H9 (cell line): ENCODE data around the gene FBXL7. TPM values are rescaled to one million over a fixed set of nuclear protein-coding genes. Genes with fewer than 3 reads are reported as not detected.

Experiments used
- DNase-seq: peaks from one replicate; pipeline ENCODE4 v3.0.0-alpha.2; 2017
- H2AFZ ChIP-seq: one replicate; pipeline ENCODE4 v1.6.1; 2013; ENCODE audit warnings: mild to moderate bottlenecking, low read length, control low read depth, moderate library complexity
- H2AK5ac ChIP-seq: 2 replicates; pipeline ENCODE4 v1.6.1; 2013; ENCODE audit warnings: low read length, control low read depth, mixed read lengths; ENCODE audit not compliant: insufficient read length
- H2BK120ac ChIP-seq: one replicate; pipeline ENCODE4 v1.6.1; 2013; ENCODE audit warnings: low read depth, mild to moderate bottlenecking, low read length, control low read depth, inconsistent platforms; ENCODE audit not compliant: poor library complexity, severe bottlenecking
- H2BK12ac ChIP-seq: 2 replicates; pipeline ENCODE4 v1.6.1; 2013; ENCODE audit warnings: low read length, control low read depth, mixed read lengths, low read depth; ENCODE audit not compliant: insufficient read length
- H2BK15ac ChIP-seq: 2 replicates; pipeline ENCODE4 v1.6.1; 2013; ENCODE audit warnings: low read depth, low read length, control low read depth
- H2BK20ac ChIP-seq: one replicate; pipeline ENCODE4 v1.6.1; 2013; ENCODE audit warnings: low read depth, mild to moderate bottlenecking, low read length, control low read depth, inconsistent platforms; ENCODE audit not compliant: poor library complexity, severe bottlenecking
- H2BK5ac ChIP-seq: 2 replicates; pipeline ENCODE4 v1.6.1; 2013; ENCODE audit warnings: low read length, control low read depth, mixed read lengths; ENCODE audit not compliant: insufficient read length
- H3K14ac ChIP-seq: 2 replicates; pipeline ENCODE4 v1.6.1; 2013; ENCODE audit warnings: low read length, control low read depth; ENCODE audit not compliant: insufficient read depth
- H3K18ac ChIP-seq: 2 replicates; pipeline ENCODE4 v1.6.1; 2013; ENCODE audit warnings: low read depth, mild to moderate bottlenecking, mixed read lengths, low read length, control low read depth; ENCODE audit not compliant: insufficient read length
- H3K23ac ChIP-seq: 2 replicates; pipeline ENCODE4 v1.6.1; 2013; ENCODE audit warnings: low read length, control low read depth, mixed read lengths, low read depth; ENCODE audit not compliant: insufficient read length
- H3K23me2 ChIP-seq: 2 replicates; pipeline ENCODE4 v1.6.1; 2013; ENCODE audit warnings: low read depth, mild to moderate bottlenecking, mixed read lengths, low read length, control low read depth; ENCODE audit not compliant: insufficient read length, poor library complexity, severe bottlenecking
- H3K27ac ChIP-seq: 2 replicates; pipeline ENCODE4 v1.5.1; 2013; ENCODE audit warnings: low read length, control low read depth, mixed read lengths, low read depth; ENCODE audit not compliant: insufficient read length
- H3K27me3 ChIP-seq: 2 replicates; pipeline ENCODE4 v1.6.1; 2013; ENCODE audit warnings: low read length, control low read depth, inconsistent platforms; ENCODE audit not compliant: insufficient read depth
- H3K4ac ChIP-seq: 2 replicates; pipeline ENCODE4 v1.6.1; 2013; ENCODE audit warnings: low read depth, mild to moderate bottlenecking, control low read depth, inconsistent platforms, low read length, moderate library complexity
- H3K4me1 ChIP-seq: 2 replicates; pipeline ENCODE4 v1.6.1; 2013; ENCODE audit warnings: low read length, control low read depth, inconsistent platforms; ENCODE audit not compliant: insufficient read depth
- H3K4me2 ChIP-seq: 2 replicates; pipeline ENCODE4 v1.6.1; 2013; ENCODE audit warnings: low read length, control low read depth, mixed read lengths; ENCODE audit not compliant: insufficient read length, insufficient read depth
- H3K56ac ChIP-seq: 2 replicates; pipeline ENCODE4 v1.6.1; 2013; ENCODE audit warnings: low read depth, mild to moderate bottlenecking, mixed read lengths, low read length, control low read depth; ENCODE audit not compliant: insufficient read length
- H3K79me1 ChIP-seq: 2 replicates; pipeline ENCODE4 v1.6.1; 2013; ENCODE audit warnings: low read depth, mild to moderate bottlenecking, moderate library complexity, low read length, control low read depth, inconsistent platforms; ENCODE audit not compliant: insufficient read depth, poor library complexity, severe bottlenecking
- H3K79me2 ChIP-seq: 2 replicates; pipeline ENCODE4 v1.6.1; 2013; ENCODE audit warnings: low read length, control low read depth, inconsistent platforms; ENCODE audit not compliant: insufficient read depth
- H3K9ac ChIP-seq: 2 replicates; pipeline ENCODE4 v1.6.1; 2013; ENCODE audit warnings: low read length, control low read depth, mixed read lengths; ENCODE audit not compliant: insufficient read length; ENCODE audit errors: extremely low read depth
- H3K9me3 ChIP-seq: one replicate; pipeline ENCODE4 v1.6.1; 2013; ENCODE audit warnings: low read depth, low read length, inconsistent platforms; ENCODE audit not compliant: control insufficient read depth
- H3T11ph ChIP-seq: one replicate; pipeline ENCODE4 v1.6.1; 2013; ENCODE audit warnings: mild to moderate bottlenecking, low read length, control low read depth, inconsistent platforms
- H4K20me1 ChIP-seq: one replicate; pipeline ENCODE4 v1.6.1; 2013; ENCODE audit not compliant: control insufficient read depth, insufficient read length, insufficient read depth
- H4K5ac ChIP-seq: 2 replicates; pipeline ENCODE4 v1.6.1; 2013; ENCODE audit warnings: low read depth, mild to moderate bottlenecking, mixed read lengths, low read length, control low read depth; ENCODE audit not compliant: insufficient read length
- H4K8ac ChIP-seq: replicated peaks from 2 replicates; pipeline ENCODE4 v1.6.1; 2013; ENCODE audit warnings: low read length, control low read depth, mixed read lengths, low read depth; ENCODE audit not compliant: insufficient read length
- H4K91ac ChIP-seq: 2 replicates; pipeline ENCODE4 v1.6.1; 2013; ENCODE audit warnings: low read depth, mild to moderate bottlenecking, moderate library complexity, mixed read lengths, low read length, control low read depth; ENCODE audit not compliant: insufficient read length
- H3K27ac Mint-ChIP-seq, 3 experiments: 2 replicates in 2 of 3; 3 replicates in 1 of 3; pipeline ENCODE4 v1.8.0; 2020 to 2021; ENCODE audit warnings: mixed read lengths in 3 of 3, mild to moderate bottlenecking in 1 of 3, moderate library complexity in 1 of 3
- H3K27me3 Mint-ChIP-seq: 2 replicates; pipeline ENCODE4 v1.8.0; 2021; ENCODE audit warnings: low read depth, mild to moderate bottlenecking, moderate library complexity, mixed read lengths
- H3K36me3 Mint-ChIP-seq, 3 experiments: 2 replicates in 2 of 3; 3 replicates in 1 of 3; pipeline ENCODE4 v1.8.0; 2020 to 2021; ENCODE audit warnings: low read depth in 3 of 3, mixed read lengths in 3 of 3; ENCODE audit not compliant: insufficient read depth in 1 of 3
- H3K4me1 Mint-ChIP-seq, 2 experiments: 2 replicates each; pipeline ENCODE4 v1.8.0; 2020; ENCODE audit warnings: mixed read lengths in 2 of 2
- H3K4me3 Mint-ChIP-seq, 2 experiments: 2 replicates in 1 of 2; 3 replicates in 1 of 2; pipeline ENCODE4 v1.8.0; 2020 to 2021; ENCODE audit warnings: mild to moderate bottlenecking in 2 of 2, mixed read lengths in 2 of 2, moderate library complexity in 1 of 2
- H3K9me3 Mint-ChIP-seq, 2 experiments: 2 replicates in 1 of 2; 3 replicates in 1 of 2; pipeline ENCODE4 v1.8.0; 2020; ENCODE audit warnings: mild to moderate bottlenecking in 2 of 2, mixed read lengths in 2 of 2, moderate library complexity in 1 of 2
- CTCF ChIP-seq: fragments of 200-600 bp; sonication (generic); conservative IDR thresholded peaks from 3 replicates; pipeline ENCODE4 v1.8.0; 2021; ENCODE audit warnings: antibody characterized with exemption, mild to moderate bottlenecking
- WGBS: extraction: QIAGEN DNeasy Blood & Tissue Kit; methylation state at CpG from one replicate; pipeline ENCODE4 v1.1.7; 2013; ENCODE audit warnings: missing lambda C conversion rate, low lambda C conversion rate, mixed read lengths; ENCODE audit not compliant: insufficient read length; ENCODE audit errors: extremely low coverage; 5-methylcytosine and 5-hydroxymethylcytosine counted together
- total RNA-seq: library from RNA; stranded (reverse); gene quantifications from 2 replicates; pipeline ENCODE4 v1.2.1, GENCODE V29; 2021

FBXL7 gene
- total RNA-seq, 1 experiment from 2014 or later = 14.6 TPM

- H3K9ac ChIP-seq = no peak overlapping the region
- H2BK20ac ChIP-seq = no peak overlapping the region
- DNase-seq = no peak
- WGBS = no CpG with 5 or more reads among the region's 1 CpG
- no peak overlapping the region for H3K56ac ChIP-seq
- H2AK5ac ChIP-seq = no peak overlapping the region
- no peaks in the 10 kb centered on the region for H3K4me1 ChIP-seq
- H3K27me3 ChIP-seq = no peaks in the 10 kb centered on the region
- no peak overlapping the region for H3K14ac ChIP-seq
- no peaks in the 10 kb centered on the region for H3K23me2 ChIP-seq
- no peak overlapping the region for H3K4ac ChIP-seq
- Mint-ChIP-seq H3K36me3 (peaks cover 0 to 2% (median 0%) of the 10 kb centered on the region in 3 experiments; a peak in 2 of 7 replicates), H3K4me3 (no peak overlapping the region), H3K9me3 (no peaks in the 10 kb centered on the region), H3K27ac (no peak overlapping the region), H3K27me3 (no peaks in the 10 kb centered on the region; the same call in 1 of the 2 replicates), H3K4me1 (peaks cover 17 to 24% of the 10 kb centered on the region in 2 experiments)
- no peak overlapping the region for H3K18ac ChIP-seq
- H4K91ac ChIP-seq = no peak overlapping the region
- H3K79me2 ChIP-seq = no peaks in the 10 kb centered on the region; the same call in 1 of the 2 replicates
- H2BK120ac ChIP-seq = no peak overlapping the region
- no peak overlapping the region for H3K27ac ChIP-seq
- H4K5ac ChIP-seq = no peak overlapping the region
- no peak overlapping the region for H3T11ph ChIP-seq
- no peak overlapping the region for H2BK12ac ChIP-seq
- H3K4me2 ChIP-seq = no peak overlapping the region
- TF ChIP-seq CTCF = no peak
- H2BK15ac ChIP-seq = no peak overlapping the region
- H3K9me3 ChIP-seq = no peaks in the 10 kb centered on the region
- no peak overlapping the region for H2AFZ ChIP-seq
- no peaks in the 10 kb centered on the region for H3K79me1 ChIP-seq
- no peak overlapping the region for H4K8ac ChIP-seq
- H4K20me1 ChIP-seq = no peaks in the 10 kb centered on the region
- no peak overlapping the region for H2BK5ac ChIP-seq
- no peak overlapping the region for H3K23ac ChIP-seq
Measured at GRCh38 chr5:15680455-15680854, 180.5 kb downstream of the FBXL7 start.
